ENCODE measurements around the gene SLC1A2.
A peak's percentile ranks its signal among the peaks of the same experiment; 100 is the strongest.

Gene SLC1A2

DNA sequence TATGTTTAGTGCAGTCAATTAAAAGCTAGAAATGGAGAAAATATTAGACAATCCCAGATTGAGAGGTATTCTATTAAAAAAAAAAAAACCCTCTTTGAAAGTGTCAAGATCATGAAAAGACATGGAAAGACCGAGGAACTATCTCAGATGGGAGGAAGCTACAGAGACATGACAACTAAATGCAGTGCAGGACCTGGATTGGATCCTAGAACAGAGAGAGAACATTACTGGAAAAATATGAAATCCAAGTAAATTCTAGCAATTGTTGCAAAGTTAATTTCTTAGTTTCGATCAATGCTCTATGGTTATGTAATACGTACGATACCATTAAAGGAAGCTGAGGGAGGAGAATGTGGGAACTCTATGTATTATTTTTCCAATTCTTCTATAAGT is 43.2 kb downstream of the SLC1A2 start:
- DNase-seq (ENCODE audit: low read depth) = no peak

DNA sequence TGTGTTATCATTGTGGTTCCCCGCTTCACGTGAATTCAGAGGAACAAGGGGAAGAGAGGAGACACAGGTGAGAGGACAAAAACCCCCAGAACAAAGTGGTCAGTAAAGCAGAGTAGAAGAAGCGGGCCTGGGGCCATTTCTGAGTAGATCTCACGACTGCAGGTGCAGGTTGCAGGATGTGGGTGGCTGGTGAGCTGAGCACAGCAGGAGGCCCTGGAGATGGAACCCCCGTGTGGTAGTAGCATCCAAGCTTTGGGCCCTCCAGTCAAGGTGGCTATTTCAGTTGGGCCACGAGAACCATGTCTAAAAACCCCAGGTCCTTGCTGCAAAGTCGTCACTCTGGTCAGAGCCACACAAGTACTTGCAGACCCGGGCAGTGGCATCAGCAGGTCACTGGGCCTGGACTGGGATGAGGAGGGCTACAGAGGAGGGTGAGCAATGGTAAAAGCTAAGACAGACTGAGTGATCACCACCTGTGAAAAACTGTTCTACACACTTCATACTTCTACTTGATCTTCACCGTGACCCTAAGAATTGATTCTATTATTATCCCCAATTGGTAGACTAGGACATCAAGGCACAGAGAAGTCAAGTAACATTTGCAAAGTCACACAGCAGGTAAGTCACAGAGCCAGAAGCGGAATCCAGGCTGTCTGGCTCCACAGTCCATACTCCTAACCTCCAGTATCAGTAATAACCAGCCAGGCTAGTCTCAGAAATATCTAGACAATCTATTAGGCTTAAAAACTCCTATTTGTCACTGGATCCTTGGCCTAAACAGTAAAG is 43.8 kb downstream of the SLC1A2 start:
- DNase-seq (ENCODE audit: low read depth) = no peak

DNA sequence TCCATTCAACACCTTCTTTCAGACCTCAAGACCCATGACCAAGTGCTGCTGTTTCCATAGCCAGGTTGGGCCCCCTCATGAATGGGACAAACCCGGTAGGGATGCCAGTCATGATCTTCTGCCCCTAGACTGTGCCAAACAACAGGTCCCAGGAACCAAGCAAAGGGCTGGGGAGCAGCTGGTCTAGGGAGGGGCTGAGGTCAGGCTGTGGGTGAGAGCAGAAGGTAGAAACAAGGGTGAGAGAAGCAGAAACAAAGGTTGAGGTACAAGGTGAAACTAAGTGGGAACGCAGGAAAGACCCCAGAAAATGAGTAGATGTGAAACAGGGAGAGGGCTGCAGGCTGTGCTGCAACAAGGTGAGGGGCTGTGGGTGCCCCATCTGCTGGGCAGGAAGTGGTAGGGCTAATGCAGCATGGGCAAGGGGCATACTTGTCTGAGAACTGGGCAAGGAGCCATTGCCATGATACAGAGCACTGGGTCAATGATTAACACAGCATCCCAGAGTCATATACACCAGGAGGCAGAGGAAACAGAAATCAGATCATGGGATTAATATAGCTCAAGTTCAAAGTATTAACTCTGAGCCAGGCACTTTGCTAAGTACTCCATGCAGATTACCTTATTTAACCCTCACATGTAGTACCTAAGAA is 45.9 kb downstream of the SLC1A2 start:
- DNase-seq (ENCODE audit: low read depth) = no peak

- DNase-seq (ENCODE audit: low read depth) = no peak
Measured at GRCh38 chr11:35372565-35373283, 46.6 kb downstream of the SLC1A2 start.

GRCh38 chr11:35367491-35367890 is 51.9 kb downstream of the SLC1A2 start:
- peak; percentile 44 for DNase-seq (ENCODE audit: low read depth)

DNA sequence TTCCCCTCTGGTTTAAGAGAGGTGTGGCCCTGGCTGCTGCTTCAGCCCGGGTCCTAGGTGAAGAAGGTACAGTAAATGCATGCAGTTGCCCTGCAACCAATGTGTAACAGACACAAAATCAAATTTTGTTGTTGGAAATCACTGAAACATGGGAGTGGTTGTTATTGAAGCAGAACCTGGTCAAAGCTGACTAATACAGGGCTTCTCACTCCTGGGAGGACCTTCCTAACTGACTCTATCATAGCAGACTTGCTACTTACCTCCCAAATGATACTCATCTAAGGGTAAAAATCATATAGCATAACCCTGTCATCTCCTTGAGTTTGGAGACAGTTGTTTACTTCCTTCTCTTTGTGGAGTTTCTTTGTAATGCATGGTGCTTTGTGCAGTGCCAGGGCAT is 52.6 kb downstream of the SLC1A2 start:
- no peak for DNase-seq (ENCODE audit: low read depth)

GRCh38 chr11:35365961-35366360 is 53.4 kb downstream of the SLC1A2 start:
- DNase-seq (ENCODE audit: low read depth) = no peak

DNA sequence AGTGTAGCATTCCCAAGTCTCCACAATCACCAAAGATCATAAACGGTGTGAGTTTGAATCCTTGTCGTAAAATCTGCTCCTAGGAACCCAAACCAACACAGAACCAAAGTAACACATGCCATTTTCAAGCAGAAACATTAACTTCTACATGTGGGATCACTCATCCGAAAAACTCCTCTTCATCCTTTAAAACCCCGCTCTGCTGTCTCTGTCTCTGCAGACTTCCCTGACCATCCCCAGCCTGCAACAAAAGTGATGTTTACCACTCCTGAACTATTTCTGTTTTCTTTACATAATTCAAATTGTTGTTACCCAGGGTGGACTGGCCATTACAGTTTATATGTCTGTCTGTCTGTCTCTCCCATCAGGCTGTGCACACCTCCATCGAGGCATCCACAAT is 54.0 kb downstream of the SLC1A2 start:
- no peak for DNase-seq (ENCODE audit: low read depth)

- peak; percentile 90 for DNase-seq (ENCODE audit: low read depth)
Measured at GRCh38 chr11:35363854-35364780, 55.2 kb downstream of the SLC1A2 start.

GRCh38 chr11:35363246-35363801 is 56.0 kb downstream of the SLC1A2 start:
- peak; percentile 39 for DNase-seq (ENCODE audit: low read depth)

GRCh38 chr11:35362521-35362980 is 56.8 kb downstream of the SLC1A2 start:
- DNase-seq (ENCODE audit: low read depth) = peak; percentile 72

GRCh38 chr11:35360055-35360530 is 59.3 kb downstream of the SLC1A2 start:
- no peak for DNase-seq (ENCODE audit: low read depth)

DNA sequence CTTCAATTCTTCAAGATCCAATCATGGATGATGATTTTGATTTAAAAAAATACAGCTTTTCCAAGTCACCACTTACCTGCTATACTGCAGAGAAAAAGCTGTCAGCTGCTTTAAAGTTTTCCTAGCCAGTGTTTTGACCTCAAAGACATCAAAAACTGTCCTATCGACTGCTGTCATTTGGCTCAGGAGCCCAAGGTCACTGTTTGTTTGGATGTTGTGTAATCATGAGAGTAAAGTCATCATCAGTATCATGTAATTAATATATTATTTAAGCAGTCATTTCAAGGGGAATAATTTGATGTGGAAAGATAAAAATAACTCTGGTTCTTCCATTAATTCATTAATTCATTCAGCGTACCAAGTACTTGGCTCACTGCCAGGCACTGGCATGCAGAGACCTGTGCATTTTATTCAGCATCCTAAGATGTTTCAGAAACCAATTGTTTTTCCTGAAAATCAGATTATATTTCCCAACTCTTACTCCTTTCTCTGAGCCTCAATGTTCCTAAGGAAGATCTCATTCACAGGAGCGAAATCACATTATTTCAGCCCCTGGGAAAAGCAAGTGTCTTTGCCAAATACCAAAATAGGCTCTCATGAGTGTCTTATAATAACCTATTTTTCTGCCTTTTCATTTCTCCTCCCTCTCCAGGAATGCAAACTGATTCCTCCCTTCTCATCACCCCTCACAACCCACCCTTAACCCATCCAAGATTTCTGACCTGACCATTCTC is 59.9 kb downstream of the SLC1A2 start:
- no peak for DNase-seq (ENCODE audit: low read depth)

DNA sequence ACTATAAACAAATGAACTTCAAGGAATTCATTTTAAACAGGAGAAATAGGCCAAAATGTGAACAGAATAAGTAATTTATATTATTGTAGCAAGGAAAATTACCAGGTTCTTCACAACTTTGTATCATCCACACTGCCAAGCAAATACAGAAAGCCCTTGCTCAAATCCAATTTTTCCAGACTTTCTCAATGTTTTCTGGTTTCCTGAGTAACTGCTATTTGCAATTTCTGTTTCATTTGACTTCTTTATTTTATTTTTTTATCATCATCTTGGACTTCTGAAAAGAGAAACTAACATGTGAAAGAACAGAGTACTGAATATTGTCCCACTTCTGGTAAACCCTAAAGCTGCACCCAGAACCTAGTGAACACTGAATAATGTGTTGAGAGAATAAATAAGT is 61.0 kb downstream of the SLC1A2 start:
- no peak for DNase-seq (ENCODE audit: low read depth)

DNA sequence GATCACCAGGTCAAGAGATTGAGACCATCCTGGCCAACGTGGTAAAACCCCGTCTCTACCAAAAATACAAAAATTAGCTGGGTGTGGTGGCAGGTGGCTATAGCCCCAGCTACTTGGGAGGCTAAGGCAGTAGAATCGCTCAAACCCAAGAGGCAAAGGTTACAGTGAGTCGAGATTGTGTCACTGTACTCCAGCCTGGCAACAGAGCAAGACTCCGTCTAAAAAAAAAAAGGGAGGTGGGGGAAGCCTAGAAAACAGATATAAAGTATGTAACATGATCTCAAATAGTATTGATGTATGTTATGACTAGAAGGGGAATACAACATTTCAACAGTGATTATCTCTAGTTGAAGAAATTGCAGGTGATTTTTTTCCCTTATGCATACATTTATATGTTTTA is 61.4 kb downstream of the SLC1A2 start:
- DNase-seq (ENCODE audit: low read depth) = no peak

GRCh38 chr11:35355102-35355749 is 64.1 kb downstream of the SLC1A2 start:
- DNase-seq (ENCODE audit: low read depth) = no peak

DNA sequence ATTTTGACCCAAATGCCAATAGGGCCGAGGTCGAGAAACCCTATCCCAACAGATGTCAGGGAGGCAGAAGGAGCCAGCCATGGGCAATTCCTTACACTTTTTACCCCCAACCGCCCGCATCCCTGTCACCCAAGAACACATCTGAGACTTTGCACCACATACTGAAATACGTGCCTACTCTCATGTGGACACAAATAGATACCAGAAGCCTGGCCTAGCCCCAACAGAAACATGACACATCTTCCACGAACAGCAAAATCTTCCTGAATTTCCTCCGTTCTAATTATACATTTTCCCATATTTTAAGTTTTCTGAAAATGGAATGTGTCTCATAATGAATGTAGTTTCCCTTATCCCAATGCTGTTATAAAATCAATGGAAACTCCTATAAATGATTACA is 64.7 kb downstream of the SLC1A2 start:
- DNase-seq (ENCODE audit: low read depth) = no peak

DNA sequence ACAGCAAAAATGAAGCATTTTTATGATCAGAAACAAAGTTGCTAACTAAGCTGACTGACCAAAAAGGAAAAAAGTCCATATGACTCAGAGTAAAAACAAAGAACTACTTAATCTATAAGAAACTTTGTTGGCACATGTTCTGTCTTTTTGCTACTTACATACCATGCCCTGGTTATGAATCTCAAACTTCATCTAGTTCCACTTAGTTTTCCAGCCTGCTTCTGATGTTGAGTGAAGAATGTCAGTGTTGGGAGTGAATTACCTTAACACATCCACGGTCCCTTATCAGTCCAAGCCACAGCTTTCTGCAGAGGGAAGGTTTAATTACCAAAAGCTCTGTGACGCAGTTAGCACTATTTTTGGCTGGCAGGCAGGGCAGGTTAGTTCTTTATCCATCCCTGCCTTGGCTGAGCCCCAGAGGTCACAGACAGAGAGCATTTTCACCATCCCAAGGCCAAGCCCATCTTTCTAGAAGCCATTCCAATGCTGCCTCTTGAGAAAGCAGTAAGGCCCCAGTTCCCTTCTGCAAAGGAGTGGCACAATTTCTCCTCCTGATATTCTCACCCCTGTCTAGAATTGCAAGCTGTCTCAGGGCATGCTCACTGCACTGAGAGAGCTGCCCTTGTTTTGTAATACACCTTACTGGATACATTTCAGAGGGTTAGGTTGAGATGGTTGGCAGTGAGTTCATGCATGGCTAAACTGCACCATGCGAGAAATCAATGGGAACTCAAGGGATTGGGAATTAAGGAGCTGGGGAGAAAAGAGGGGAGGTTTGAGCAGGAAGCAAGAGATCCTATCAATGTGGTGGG is 67.1 kb downstream of the SLC1A2 start:
- DNase-seq (ENCODE audit: low read depth) = peak; percentile 65

- DNase-seq (ENCODE audit: low read depth) = no peak
Measured at GRCh38 chr11:35349897-35350296, 69.5 kb downstream of the SLC1A2 start.
